Heart left ventricle (tissue), 16 donors: Measurements from ENCODE around the gene HRH2. TPM values are rescaled to one million over a fixed set of nuclear protein-coding genes. Genes with fewer than 3 reads are reported as not detected.

Source experiments
- ATAC-seq, 4 donors: fragments of 200-7000 bp; cut with Tn5 transposase; one replicate each; pipeline ENCODE4 v1.9.1; 2020 to 2022; ENCODE audit warnings: moderate library complexity in 4 of 4, mild to moderate bottlenecking in 3 of 4, moderate number of reproducible peaks in 1 of 4
- DNase-seq, 5 donors: peaks; one replicate each; pipeline ENCODE4 v3.0.0-alpha.2; 2020
- H3K27ac ChIP-seq, 12 donors: fragments of 200-600 bp; sonication (generic) in 4 of 12; one replicate each; pipeline versions ENCODE4 v1.5.0 to v1.8.0; 2016 to 2022; ENCODE audit warnings: mild to moderate bottlenecking in 2 of 12
- H3K27me3 ChIP-seq, 9 donors: fragments of 200-600 bp; sonication (generic) in 2 of 9; one replicate each; pipeline versions ENCODE4 v1.5.1 to v1.8.0; 2016 to 2022; ENCODE audit warnings: mild to moderate bottlenecking in 3 of 9
- H3K36me3 ChIP-seq, 9 donors: fragments of 200-600 bp; sonication (generic) in 2 of 9; one replicate each; pipeline versions ENCODE4 v1.5.0 to v1.8.0; 2018 to 2022; ENCODE audit warnings: mild to moderate bottlenecking in 2 of 9
- H3K4me1 ChIP-seq, 12 donors: fragments of 200-600 bp; sonication (generic) in 4 of 12; one replicate each; pipeline versions ENCODE4 v1.5.0 to v1.8.0; 2016 to 2022; ENCODE audit warnings: mild to moderate bottlenecking in 3 of 12
- H3K4me3 ChIP-seq, 12 donors: fragments of 200-600 bp; sonication (generic) in 4 of 12; one replicate each; pipeline versions ENCODE4 v1.5.0 to v1.8.0; 2017 to 2022; ENCODE audit warnings: mild to moderate bottlenecking in 9 of 12, moderate library complexity in 4 of 12
- H3K9me3 ChIP-seq, 12 donors: fragments of 200-600 bp; sonication (generic) in 4 of 12; one replicate each; pipeline versions ENCODE4 v1.5.0 to v1.8.0; 2016 to 2022; ENCODE audit warnings: mild to moderate bottlenecking in 1 of 12
- POLR2A ChIP-seq, 2 donors: fragments of 450-650 bp; IDR thresholded peaks; one replicate each; pipeline ENCODE4 v1.6.1; 2017; ENCODE audit warnings: antibody characterized with exemption in 2 of 2, mild to moderate bottlenecking in 2 of 2, moderate library complexity in 2 of 2
- WGBS, 4 donors: extraction: QIAGEN DNeasy Blood & Tissue Kit in 2 of 4; methylation state at CpG; one replicate each; pipeline versions ENCODE4 v1.1.5 to v1.1.7; 2013 to 2018; 5-methylcytosine and 5-hydroxymethylcytosine counted together
- intact Hi-C, 10 donors: fragments of 100-400 bp; cut with DNase I; formaldehyde crosslinking; loops; one replicate each; pipeline versions ENCODE4 v1.11.1 to v1.14.2; 2022
- polyA plus RNA-seq, 2 donors: library from polyadenylated mRNA; stranded (reverse); fragments of 200-250 nt; gene quantifications; one replicate each; pipeline ENCODE4 v1.2.3, GENCODE V29; 2013
- total RNA-seq, 9 donors: library from RNA; depleted of rRNA in 2 of 9; stranded (reverse); fragments of >200 nt in 2 of 9; fragmentation: NEBNext Ultra II Directional in 3 of 9; extraction: Animal tissue kit (Norgen Biotek cat#: 25700) in 3 of 9; gene quantifications; one replicate each; pipeline versions ENCODE4 v1.1.0 to v1.2.4, GENCODE V29; 2016 to 2023
- TF ChIP-seq, protein P1 (sequence below), 12 donors: fragments of 200-600 bp; sonication (generic) in 4 of 12; IDR thresholded peaks; one replicate each; pipeline versions ENCODE4 v1.5.0 to v1.8.0; 2018 to 2022; ENCODE audit warnings: antibody characterized with exemption in 12 of 12, mild to moderate bottlenecking in 5 of 12
- donor health status: ischemic (EF 13 %, LVEDD 7.1; RV severe dilation, severe dysfunction).
- donor health status: healthy with polysubstance abuse.
- donor health status: DM: no; HTN: yes; CAD: no.
- donor health status: DM: no; HTN: no; CAD: no.
- donor health status: ischemic (EF 25% LVEDD 6.9; RV normal size, moderate dysfunction).
- donor health status: ischemic (EF 25% LVEDD 5.7; RV mildly dilated, moderate dysfunction).
- donor health status: healthy.
- donor health status: DM: yes; HTN: yes; CAD: no.
- donor health status: ischemic (EF 35%, LVEDD 5.7; RV mildly dilated, moderate dysfunction).
- donor health status: nonischemic (EF 11% LVEDD 7.7; RV severe dilation, severe dysfunction).
- donor health status: DM: yes; HTN: yes; CAD: no.
- donor health status: PGD.
- donor health status: ischemic (EF 29% LVEDD 5.4; RV normal size, mild dysfunction).
- donor health status: nonischemic (EF 23%, LVEDD 6.1; RV moderate dilation, normal function).

Gene HRH2
- total and polyA plus RNA-seq, 11 donors: 26.0 to 66.0 (median 35.8) TPM

DNA sequence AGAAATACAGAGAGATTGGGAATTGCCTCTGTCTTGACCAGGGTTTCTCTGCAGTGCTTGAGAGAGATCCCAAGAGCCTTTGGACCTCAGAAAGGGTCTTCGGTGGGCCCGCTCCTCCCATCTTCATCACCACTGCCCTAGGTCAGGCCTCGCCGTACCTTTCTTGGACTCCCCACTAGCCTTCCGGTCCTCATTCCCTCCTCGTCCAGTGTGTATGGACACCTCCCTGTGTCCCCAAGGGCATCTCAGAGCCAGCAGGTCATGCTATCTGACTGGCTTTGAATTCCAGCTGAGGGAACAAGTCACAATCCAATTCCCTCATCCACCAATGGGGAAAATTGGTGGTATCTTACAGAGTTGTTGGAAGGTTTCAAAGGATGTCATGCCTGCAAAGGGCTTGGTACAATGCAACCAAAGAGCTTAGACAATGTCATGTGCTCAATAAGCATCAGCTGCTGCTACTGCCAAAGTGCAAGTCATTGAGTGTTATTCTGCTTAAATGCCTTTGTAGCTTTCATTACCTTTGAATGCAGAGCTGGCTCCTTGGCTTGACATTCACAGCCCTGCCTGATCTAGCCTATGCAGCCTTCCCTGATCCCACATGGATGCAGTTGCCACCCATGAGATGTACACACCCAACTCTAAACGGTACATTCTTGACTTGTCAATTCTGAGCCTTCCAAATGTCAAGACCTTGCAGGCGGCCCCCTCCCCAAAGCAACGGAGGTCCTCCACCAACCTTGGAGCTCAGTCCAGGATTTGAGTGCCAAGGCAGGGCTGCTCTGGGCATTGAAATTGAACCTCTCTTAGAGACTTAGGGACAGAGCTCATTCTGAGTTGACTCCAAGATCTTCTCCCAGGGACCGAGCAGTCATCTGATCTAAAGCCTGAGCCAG lies 58.0 kb downstream of the HRH2 start:
- no peak for TF ChIP-seq POLR2A (IDR thresholded peaks at IDR 0.05)
- TF ChIP-seq, protein P1, sequence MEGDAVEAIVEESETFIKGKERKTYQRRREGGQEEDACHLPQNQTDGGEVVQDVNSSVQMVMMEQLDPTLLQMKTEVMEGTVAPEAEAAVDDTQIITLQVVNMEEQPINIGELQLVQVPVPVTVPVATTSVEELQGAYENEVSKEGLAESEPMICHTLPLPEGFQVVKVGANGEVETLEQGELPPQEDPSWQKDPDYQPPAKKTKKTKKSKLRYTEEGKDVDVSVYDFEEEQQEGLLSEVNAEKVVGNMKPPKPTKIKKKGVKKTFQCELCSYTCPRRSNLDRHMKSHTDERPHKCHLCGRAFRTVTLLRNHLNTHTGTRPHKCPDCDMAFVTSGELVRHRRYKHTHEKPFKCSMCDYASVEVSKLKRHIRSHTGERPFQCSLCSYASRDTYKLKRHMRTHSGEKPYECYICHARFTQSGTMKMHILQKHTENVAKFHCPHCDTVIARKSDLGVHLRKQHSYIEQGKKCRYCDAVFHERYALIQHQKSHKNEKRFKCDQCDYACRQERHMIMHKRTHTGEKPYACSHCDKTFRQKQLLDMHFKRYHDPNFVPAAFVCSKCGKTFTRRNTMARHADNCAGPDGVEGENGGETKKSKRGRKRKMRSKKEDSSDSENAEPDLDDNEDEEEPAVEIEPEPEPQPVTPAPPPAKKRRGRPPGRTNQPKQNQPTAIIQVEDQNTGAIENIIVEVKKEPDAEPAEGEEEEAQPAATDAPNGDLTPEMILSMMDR (IDR thresholded peaks at IDR 0.05): no peak
- DNase-seq: no peak
- no peak overlapping the region for H3K4me3 ChIP-seq
- H3K27me3 ChIP-seq: no peaks in the 10 kb centered on the region
- H3K4me1 ChIP-seq: peaks cover 0 to 37% (median 3%) of the 10 kb centered on the region in 12 donors
- 73 to 78% (median 75%) methylated on average over 10 of the region's 10 CpGs for WGBS, 4 donors
- H3K36me3 ChIP-seq: no peaks in the 10 kb centered on the region
- H3K9me3 ChIP-seq: peaks cover 0 to 21% (median 7%) of the 10 kb centered on the region in 12 donors
- peak; percentile 14 to 70 (median 37) for ATAC-seq
- intact Hi-C loops: loop anchor here in 5 of 10 donors (2.0 to 10.0 kb wide), 4 partner anchors 51 to 184 kb away; partner anchors contain the start of gene HRH2 (in 2 of the 5)
- H3K27ac ChIP-seq: peak overlapping the region in 7 of 12 donors; percentile 32 to 83 (median 54)

DNA sequence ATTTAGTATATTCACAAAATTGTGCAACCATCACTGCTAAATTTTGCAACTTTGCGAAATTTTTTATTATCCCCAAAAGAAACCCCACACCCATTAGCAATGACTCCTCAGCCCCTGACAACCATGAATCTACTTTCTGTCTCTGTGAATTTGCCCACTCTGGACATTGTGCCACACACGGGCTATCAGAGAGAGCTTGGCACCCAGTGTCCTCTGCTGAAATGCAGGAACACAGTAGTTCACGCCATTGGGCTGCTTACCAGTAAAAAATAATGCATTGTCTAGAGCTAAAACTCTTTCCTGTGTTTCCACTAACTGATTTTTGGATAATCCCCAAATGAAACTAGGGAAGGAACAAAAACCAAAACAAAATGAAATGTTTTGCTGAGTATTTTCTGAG lies 60.0 kb downstream of the HRH2 start:
- intact Hi-C loops: loop anchor here in 9 of 10 donors (2.0 to 10.0 kb wide), 5 partner anchors 53 to 186 kb away; partner anchors contain the start of gene HRH2 (in 2 of the 9)
- H3K27ac ChIP-seq: no peak overlapping the region
- peaks cover 0 to 21% (median 7%) of the 10 kb centered on the region in 12 donors for H3K9me3 ChIP-seq
- H3K27me3 ChIP-seq: no peaks in the 10 kb centered on the region
- DNase-seq (no peak), ATAC-seq (peak in 1 of 4 donors; percentile 65)
- H3K4me1 ChIP-seq: peaks cover 0 to 25% (median 2%) of the 10 kb centered on the region in 12 donors
- WGBS, 4 donors: 62 to 77% (median 69%) methylated on average over 3 of the region's 3 CpGs
- no peaks in the 10 kb centered on the region for H3K36me3 ChIP-seq
- TF ChIP-seq, protein P1 (IDR thresholded peaks at IDR 0.05): no peak
- H3K4me3 ChIP-seq: no peak overlapping the region

DNA sequence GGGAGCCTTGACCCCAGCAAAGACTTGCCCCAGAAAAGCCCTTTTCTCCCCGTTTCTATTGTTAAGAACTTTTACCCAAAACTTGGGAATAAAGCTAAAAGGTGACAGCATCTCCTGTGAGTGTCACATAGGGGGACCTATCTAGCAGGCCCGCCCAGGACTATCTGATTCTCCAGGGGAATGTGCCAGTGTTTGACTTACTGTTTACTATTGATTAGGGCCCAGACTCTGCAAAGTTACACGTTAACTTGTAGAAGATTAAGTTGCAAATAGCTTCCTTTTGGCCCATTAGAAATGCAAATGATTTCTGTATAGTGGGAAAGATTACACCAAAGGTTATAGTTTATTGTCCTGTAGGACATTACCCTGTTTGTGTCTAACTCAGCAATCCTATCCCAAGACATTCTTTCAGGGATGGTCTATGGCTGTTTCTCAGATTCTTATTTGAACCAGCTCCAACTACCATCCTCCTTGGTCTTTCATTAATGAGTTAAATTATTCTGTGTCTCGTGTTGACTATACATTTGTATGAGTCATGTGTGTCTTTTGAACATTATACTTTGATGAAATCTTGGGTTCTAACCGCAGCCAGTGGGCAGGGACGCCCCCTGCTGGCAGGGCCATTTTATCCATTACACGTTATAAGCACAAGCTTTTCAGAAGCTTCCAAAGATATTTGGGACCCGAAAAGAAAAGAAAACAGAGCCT lies 60.7 kb downstream of the HRH2 start:
- H3K27me3 ChIP-seq: no peaks in the 10 kb centered on the region
- WGBS, 4 donors: 32 to 34% (median 33%) methylated on average over 8 of the region's 8 CpGs
- ATAC-seq (peak in 3 of 4 donors; percentile 35 to 66 (median 35)), DNase-seq (peak in 3 of 5 donors; percentile 49 to 62 (median 60))
- H3K4me3 ChIP-seq: no peak overlapping the region
- TF ChIP-seq, protein P1 (IDR thresholded peaks at IDR 0.05): peak; percentile 61 to 85 (median 74)
- no peak for TF ChIP-seq POLR2A (IDR thresholded peaks at IDR 0.05)
- no peaks in the 10 kb centered on the region for H3K36me3 ChIP-seq
- H3K4me1 ChIP-seq: peaks cover 0 to 21% (median 0%) of the 10 kb centered on the region in 12 donors
- peaks cover 0 to 21% (median 7%) of the 10 kb centered on the region in 12 donors for H3K9me3 ChIP-seq
- intact Hi-C loops: loop anchor here in 9 of 10 donors (2.0 to 10.0 kb wide), 4 partner anchors 54 to 186 kb away; partner anchors contain the start of gene HRH2 (in 1 of the 9)
- no peak overlapping the region for H3K27ac ChIP-seq
